ENCODE measurements around the gene TRIM24.

- peak; percentile 35; the same call in 1 of the 3 replicates for TF ChIP-seq POU2F2 (IDR thresholded peaks at IDR 0.05; ENCODE audit: borderline replicate concordance, low read depth, low read length)
- no peak for TF ChIP-seq TAF1 (IDR thresholded peaks at IDR 0.05; ENCODE audit: borderline replicate concordance, low read depth, low read length)
- no peak for TF ChIP-seq POLR2A (IDR thresholded peaks at IDR 0.05; ENCODE audit: low read depth, low read length)
These were observed 78.5 kb downstream of the TRIM24 start for GRCh38 chr7:138538518-138538917.

All from GM12878 (cell line).